ENCODE data around the gene PHYKPL. TPM values are rescaled to one million over a fixed set of nuclear protein-coding genes. Genes with fewer than 3 reads are reported as not detected.
A peak's percentile ranks its signal among the peaks of the same experiment; 100 is the strongest.
"Not testable (repeated sequence)": the region's sequence is repeated elsewhere in the genome, so short reads cannot be mapped to it uniquely, and the experiment has no call there.

The PHYKPL gene
- total RNA-seq, 1 experiment from 2014 or later: 78.2 TPM

GRCh38 chr5:178231539-178232123 is 971 bp downstream of the PHYKPL start:
- no peak for TF ChIP-seq CTCF (IDR thresholded peaks at IDR 0.05; ENCODE audit: insufficient read depth in 1 of 2, low read depth in 1 of 2, low read length in 1 of 2, severe bottlenecking in 1 of 2, unreplicated experiment in 1 of 2)
- peak overlapping the region; percentile 79 for H3K4me3 Mint-ChIP-seq (ENCODE audit: unreplicated experiment)
- no TSS peak for BruUV-seq (replicated peaks)
- ChIA-PET POLR2A (interaction anchor here (0.5 to 3.8 kb wide), 4 partner anchors 8 to 27 kb away, joined by 4 to 15 read pairs (median 5); partner anchors contain the start of gene HNRNPAB), CTCF (interaction anchor here (0.6 kb wide), 1 partner anchor 155 kb away, joined by 3 read pairs; no protein-coding TSS in a partner anchor)
- peaks cover 28% of the 10 kb centered on the region for H3K4me1 Mint-ChIP-seq (ENCODE audit: low read depth, unreplicated experiment)
- 0 out of 2 replicates have a peak, but pooled peaks cover 4% of the 10 kb centered on the region for H3K36me3 ChIP-seq (ENCODE audit: control insufficient read depth, insufficient read depth, low read length)
- H3K4me1 ChIP-seq: peaks cover 27% of the 10 kb centered on the region
- peak overlapping the region; percentile 77 for H3K27ac Mint-ChIP-seq (ENCODE audit: unreplicated experiment)
- H3K27me3 ChIP-seq (replicated peaks; ENCODE audit: control insufficient read depth, insufficient read depth, low read length): no peaks in the 10 kb centered on the region
- intact Hi-C loops (cut with micrococcal nuclease; ENCODE audit: unreplicated experiment): loop anchor here (1.0 kb wide), 1 partner anchor 27 kb away; the partner anchor contains the start of gene HNRNPAB
- H3K4me3 ChIP-seq (ENCODE audit: low read depth, low read length): peak overlapping the region; percentile 78
- DNase-seq: no peak
- H3K9me3 Mint-ChIP-seq (ENCODE audit: unreplicated experiment): no peaks in the 10 kb centered on the region
- H3K36me3 Mint-ChIP-seq (ENCODE audit: insufficient read depth, unreplicated experiment): peaks cover 46% of the 10 kb centered on the region
- no peaks in the 10 kb centered on the region for H3K27me3 Mint-ChIP-seq (ENCODE audit: insufficient read depth, unreplicated experiment)
- H3K9me3 ChIP-seq: no peaks in the 10 kb centered on the region

- Mint-ChIP-seq H3K27ac (ENCODE audit: unreplicated experiment) (peak overlapping the region; percentile 77), H3K9me3 (ENCODE audit: unreplicated experiment) (no peaks in the 10 kb centered on the region), H3K4me1 (ENCODE audit: low read depth, unreplicated experiment) (peaks cover 32% of the 10 kb centered on the region), H3K4me3 (ENCODE audit: unreplicated experiment) (peak overlapping the region; percentile 79), H3K36me3 (ENCODE audit: insufficient read depth, unreplicated experiment) (peaks cover 51% of the 10 kb centered on the region), H3K27me3 (ENCODE audit: insufficient read depth, unreplicated experiment) (no peaks in the 10 kb centered on the region)
- peak overlapping the region; percentile 78 for H3K4me3 ChIP-seq (ENCODE audit: low read depth, low read length)
- DNase-seq: no peak
- ChIA-PET POLR2A (interaction anchor here (0.5 to 3.8 kb wide), 4 partner anchors 8 to 27 kb away, joined by 4 to 15 read pairs (median 5); partner anchors contain the start of gene HNRNPAB), CTCF (interaction anchor here (0.6 kb wide), 1 partner anchor 155 kb away, joined by 3 read pairs; no protein-coding TSS in a partner anchor)
- H3K4me1 ChIP-seq: peaks cover 33% of the 10 kb centered on the region
- 0 out of 2 replicates have a peak, but pooled peaks cover 4% of the 10 kb centered on the region for H3K36me3 ChIP-seq (ENCODE audit: control insufficient read depth, insufficient read depth, low read length)
- H3K27me3 ChIP-seq (replicated peaks; ENCODE audit: control insufficient read depth, insufficient read depth, low read length): no peaks in the 10 kb centered on the region
- TF ChIP-seq CTCF (IDR thresholded peaks at IDR 0.05; ENCODE audit: insufficient read depth in 1 of 2, low read depth in 1 of 2, low read length in 1 of 2, severe bottlenecking in 1 of 2, unreplicated experiment in 1 of 2): no peak
- TSS peak; percentile 32 for BruUV-seq (replicated peaks)
- H3K9me3 ChIP-seq: no peaks in the 10 kb centered on the region
- intact Hi-C loops (cut with micrococcal nuclease; ENCODE audit: unreplicated experiment): no loop called here
Measured at GRCh38 chr5:178230879-178231538, 1.6 kb downstream of the PHYKPL start.

- POLR2A ChIA-PET: interaction anchor here (3.8 kb wide), 1 partner anchor 26 kb away, joined by 15 read pairs; the partner anchor contains the start of gene HNRNPAB
- no peaks in the 10 kb centered on the region for H3K9me3 ChIP-seq
- CTCF ChIA-PET: no interaction called here
- BruUV-seq (replicated peaks): no TSS peak
- 0 out of 2 replicates have a peak, but pooled peaks cover 4% of the 10 kb centered on the region for H3K36me3 ChIP-seq (ENCODE audit: control insufficient read depth, insufficient read depth, low read length)
- Mint-ChIP-seq H3K27ac (ENCODE audit: unreplicated experiment) (no peak overlapping the region), H3K4me1 (ENCODE audit: low read depth, unreplicated experiment) (peaks cover 32% of the 10 kb centered on the region), H3K27me3 (ENCODE audit: insufficient read depth, unreplicated experiment) (no peaks in the 10 kb centered on the region), H3K9me3 (ENCODE audit: unreplicated experiment) (no peaks in the 10 kb centered on the region), H3K4me3 (ENCODE audit: unreplicated experiment) (peak overlapping the region; percentile 20), H3K36me3 (ENCODE audit: insufficient read depth, unreplicated experiment) (peaks cover 59% of the 10 kb centered on the region)
- no peak overlapping the region for H3K4me3 ChIP-seq (ENCODE audit: low read depth, low read length)
- peaks cover 33% of the 10 kb centered on the region for H3K4me1 ChIP-seq
- no peak for DNase-seq
- intact Hi-C loops (cut with micrococcal nuclease; ENCODE audit: unreplicated experiment): no loop called here
- H3K27me3 ChIP-seq (replicated peaks; ENCODE audit: control insufficient read depth, insufficient read depth, low read length): no peaks in the 10 kb centered on the region
- TF ChIP-seq CTCF (IDR thresholded peaks at IDR 0.05; ENCODE audit: insufficient read depth in 1 of 2, low read depth in 1 of 2, low read length in 1 of 2, severe bottlenecking in 1 of 2, unreplicated experiment in 1 of 2): no peak
Measured at GRCh38 chr5:178229861-178230260, 2.7 kb downstream of the PHYKPL start.

- H3K9me3 Mint-ChIP-seq (ENCODE audit: unreplicated experiment); H3K36me3 ChIP-seq (ENCODE audit: control insufficient read depth, insufficient read depth, low read length): not testable (repeated sequence)
Measured at GRCh38 chr5:178229111-178229510, 3.5 kb downstream of the PHYKPL start.

More at GRCh38 chr5:178229111-178229510, 3.5 kb downstream of the PHYKPL start:
- DNase-seq; BruUV-seq (replicated peaks); CTCF ChIA-PET; H3K27me3 ChIP-seq (replicated peaks; ENCODE audit: control insufficient read depth, insufficient read depth, low read length); H3K27ac Mint-ChIP-seq (ENCODE audit: unreplicated experiment); H3K4me3 ChIP-seq (ENCODE audit: low read depth, low read length); H3K9me3 ChIP-seq; H3K27me3 Mint-ChIP-seq (ENCODE audit: insufficient read depth, unreplicated experiment); intact Hi-C loops (cut with micrococcal nuclease; ENCODE audit: unreplicated experiment); POLR2A ChIA-PET; H3K4me3 Mint-ChIP-seq (ENCODE audit: unreplicated experiment): not testable (repeated sequence)
- H3K4me1 ChIP-seq: peaks cover 37% of the 10 kb centered on the region
- peaks cover 65% of the 10 kb centered on the region for H3K36me3 Mint-ChIP-seq (ENCODE audit: insufficient read depth, unreplicated experiment)
- peaks cover 32% of the 10 kb centered on the region for H3K4me1 Mint-ChIP-seq (ENCODE audit: low read depth, unreplicated experiment)
